K562 (cell line): ENCODE data around the gene NELL1. TPM values are rescaled to one million over a fixed set of nuclear protein-coding genes. Genes with fewer than 3 reads are reported as not detected.

Experiments used
- ATAC-seq: fragments of 200-7000 bp; cut with Tn5 transposase; 3 replicates; pipeline ENCODE4 v1.9.1; 2020; ENCODE audit warnings: moderate library complexity
- BruUV-seq: library from RNA; stranded (reverse); fragments of 400-500 nt; replicated peaks from 2 replicates; lab custom pipeline; 2021; lab: Mats Ljungman, UMichigan
- CTCF ChIA-PET: fragments of 300-600 bp; formaldehyde crosslinking; extraction: SDS; loops from one replicate; lab custom pipeline; 2021; ENCODE audit warnings: low intra/inter-chr PET ratio; lab: Yijun Ruan, JAX
- POLR2A ChIA-PET: fragments of 300-600, 350-650 bp; sonication (Branson Sonifier 250); formaldehyde crosslinking; extraction: SDS; loops from one replicate; lab custom pipeline; 2021; ENCODE audit warnings: antibody characterized with exemption, inconsistent platforms; lab: Yijun Ruan, JAX
- DNase-seq, 4 experiments: peaks; one replicate each; pipeline versions ENCODE4 v3.0.0 to v3.0.0-alpha.2; 2011 to 2018; ENCODE audit warnings: low spot score in 3 of 4, mixed read lengths in 3 of 4; ENCODE audit errors: extremely low read depth in 1 of 4
- FAIRE-seq: peaks from 2 replicates; lab custom pipeline; 2011; peaks lifted over from hg19 to GRCh38; lab: Jason Lieb, UNC
- H2AFZ ChIP-seq: 2 replicates; pipeline ENCODE4 v1.6.0; 2011; ENCODE audit warnings: low read depth, low read length, control low read depth, inconsistent platforms
- H3K27ac ChIP-seq: fragments of 200-600 bp; 3 replicates; pipeline ENCODE4 v1.8.0; 2011; ENCODE audit warnings: low read depth, mild to moderate bottlenecking, control low read depth, inconsistent platforms, low read length, moderate library complexity, mixed read lengths; ENCODE audit errors: extremely low read depth
- H3K27me3 ChIP-seq, 2 experiments: fragments of 300-600 bp in 1 of 2; 2 replicates in 1 of 2; 3 replicates in 1 of 2; pipeline versions ENCODE4 v1.6.0 to v1.8.0; 2011; ENCODE audit warnings: inconsistent platforms in 2 of 2, low read length in 2 of 2, mild to moderate bottlenecking in 1 of 2, mixed read lengths in 1 of 2, moderate library complexity in 1 of 2; ENCODE audit not compliant: control insufficient read depth in 2 of 2, insufficient read depth in 2 of 2
- H3K36me3 ChIP-seq: fragments of 300-600 bp; 3 replicates; pipeline ENCODE4 v1.8.0; 2011; ENCODE audit warnings: mild to moderate bottlenecking, low read length, inconsistent platforms; ENCODE audit not compliant: control insufficient read depth, insufficient read depth
- H3K4me1 ChIP-seq, 2 experiments: fragments of 200-600 bp in 1 of 2; replicated peaks in 1 of 2; 2 replicates in 1 of 2; 3 replicates in 1 of 2; pipeline versions ENCODE4 v1.5.1 to v1.8.0; 2011; ENCODE audit warnings: inconsistent platforms in 2 of 2, low read length in 2 of 2, mild to moderate bottlenecking in 1 of 2, mixed read lengths in 1 of 2, moderate library complexity in 1 of 2; ENCODE audit not compliant: control insufficient read depth in 2 of 2, insufficient read depth in 2 of 2
- H3K4me2 ChIP-seq: 2 replicates; pipeline ENCODE4 v1.6.1; 2011; ENCODE audit warnings: low read length, control low read depth, inconsistent platforms, mixed read lengths; ENCODE audit not compliant: insufficient read depth
- H3K4me3 ChIP-seq: fragments of 200-600 bp; sonication (generic), shearing (Covaris generic); 2 replicates; pipeline ENCODE4 v1.5.1; 2016; ENCODE audit warnings: control low read depth, inconsistent platforms
- H3K79me2 ChIP-seq: fragments of 200-600 bp; 3 replicates; pipeline ENCODE4 v1.8.0; 2011; ENCODE audit warnings: low read length, inconsistent platforms; ENCODE audit not compliant: control insufficient read depth, insufficient read depth
- H3K9ac ChIP-seq, 2 experiments: 2 replicates each; pipeline versions ENCODE4 v1.6.0 to v1.6.1; 2011; ENCODE audit warnings: low read depth in 2 of 2, low read length in 2 of 2, control low read depth in 1 of 2, inconsistent platforms in 1 of 2, mild to moderate bottlenecking in 1 of 2, mixed read lengths in 1 of 2; ENCODE audit not compliant: insufficient read depth in 1 of 2
- H3K9me1 ChIP-seq: one replicate; pipeline ENCODE4 v1.6.0; 2011; ENCODE audit warnings: inconsistent platforms, mild to moderate bottlenecking, low read length, moderate library complexity; ENCODE audit not compliant: control insufficient read depth, insufficient read depth
- H3K9me3 ChIP-seq: replicated peaks from 2 replicates; pipeline ENCODE4 v1.5.1; 2011; ENCODE audit warnings: low read depth, low read length, inconsistent platforms; ENCODE audit not compliant: control insufficient read depth, insufficient read depth
- H4K20me1 ChIP-seq: replicated peaks from 2 replicates; pipeline ENCODE4 v1.6.1; 2011; ENCODE audit warnings: low read length, inconsistent platforms, mixed read lengths; ENCODE audit not compliant: control insufficient read depth, insufficient read depth
- CBFA2T3 ChIP-seq: fragments of 450-650 bp; IDR thresholded peaks from 2 replicates; pipeline ENCODE4 v1.6.1; 2017
- CBX8 ChIP-seq: fragments of 200-600 bp; sonication (generic); IDR thresholded peaks from 2 replicates; pipeline ENCODE4 v1.6.1; 2012; ENCODE audit warnings: borderline replicate concordance, mixed run types, low read depth, mild to moderate bottlenecking, moderate library complexity, mixed read lengths, low read length, control low read depth, inconsistent platforms; ENCODE audit not compliant: poor library complexity, severe bottlenecking; ENCODE audit errors: extremely low read depth
- FOXO4 ChIP-seq: fragments of 450-650 bp; formaldehyde crosslinking; IDR thresholded peaks from 2 replicates; pipeline ENCODE4 v1.4.0; 2020; ENCODE audit warnings: mild to moderate bottlenecking, moderate library complexity
- POU5F1 ChIP-seq: fragments of 150-350 bp; IDR thresholded peaks from 2 replicates; pipeline ENCODE4 v1.6.1; 2014; ENCODE audit warnings: borderline replicate concordance, low read length, low read depth, mild to moderate bottlenecking; ENCODE audit not compliant: partially characterized antibody
- SIN3B ChIP-seq: fragments of 450-650 bp; IDR thresholded peaks from 2 replicates; pipeline ENCODE4 v1.6.1; 2017; ENCODE audit warnings: low read depth, mild to moderate bottlenecking, moderate library complexity
- SREBF1 ChIP-seq: fragments of 150-350 bp; IDR thresholded peaks from 2 replicates; pipeline ENCODE4 v1.6.1; 2014; ENCODE audit warnings: antibody characterized with exemption, low read depth, low read length, borderline replicate concordance
- TBP ChIP-seq: optimal IDR thresholded peaks from 2 replicates; pipeline ENCODE3; 2011; ENCODE audit warnings: low read depth, low read length, improper control_type of control experiment
- TCF7L2 ChIP-seq: fragments of 150-350 bp; IDR thresholded peaks from 2 replicates; pipeline ENCODE4 v1.6.1; 2016; ENCODE audit warnings: low read depth, mild to moderate bottlenecking, low read length, moderate library complexity
- TRIM28 ChIP-seq: fragments of 450-650 bp; IDR thresholded peaks from 2 replicates; pipeline ENCODE4 v1.6.1; 2017
- ZFPM2 ChIP-seq: fragments of 250-450 bp; sonication (Bioruptor Pico); IDR thresholded peaks from 2 replicates; pipeline ENCODE4 v1.5.1; 2022; ENCODE audit warnings: mild to moderate bottlenecking
- ZNF212 ChIP-seq: fragments of 450-650 bp; formaldehyde crosslinking; IDR thresholded peaks from 2 replicates; pipeline ENCODE4 v1.4.0; 2020; ENCODE audit warnings: mild to moderate bottlenecking
- ZNF583 ChIP-seq: fragments of 250-450 bp; sonication (Bioruptor Pico); IDR thresholded peaks from 2 replicates; pipeline ENCODE4 v1.4.0; 2020
- WGBS: fragments of 100-300 bp; shearing (Covaris generic); methylation state at CpG from one replicate; pipeline ENCODE4 v1.1.6; 2016; ENCODE audit warnings: low coverage, mixed read lengths; ENCODE audit not compliant: insufficient coverage; ENCODE audit errors: missing lambda C conversion rate; 5-methylcytosine and 5-hydroxymethylcytosine counted together
- in situ Hi-C: fragments of 300-500 bp; cut with MboI; formaldehyde crosslinking; loops from 4 replicates; pipeline ENCODE4 v1.15.0; 2018; ENCODE audit warnings: inconsistent platforms, mixed read lengths
- intact Hi-C: fragments of 100-400 bp; cut with micrococcal nuclease; formaldehyde crosslinking; loops from 2 replicates; pipeline ENCODE4 v1.14.2; 2022
- polyA plus RNA-seq, 8 experiments: library from polyadenylated mRNA; depleted of rRNA in 4 of 8; stranded (reverse) in 5 of 8; unstranded in 3 of 8; fragments of >200 nt; fragmentation: Nextera tagmentation in 2 of 8; fragmentation: Illumina TruSeq in 1 of 8; extraction: Ambion mirVana in 2 of 8; extraction: Trizol in 1 of 8; gene quantifications; 2 replicates each; pipeline versions ENCODE4 v1.2.1 to v1.2.3, GENCODE V29; 2011 to 2014; ENCODE audit warnings: inconsistent platforms in 1 of 8, missing spikeins in 1 of 8
- total RNA-seq, 7 experiments: library from RNA; depleted of rRNA in 6 of 7; stranded (reverse); fragments of >200 nt in 6 of 7; fragmentation: Illumina TruSeq in 2 of 7; extraction: Trizol in 2 of 7; gene quantifications; 2 replicates each; pipeline versions ENCODE4 v1.2.1 to v1.2.3, GENCODE V29; 2011 to 2021; ENCODE audit warnings: low replicate concordance in 1 of 7
- TF ChIP-seq, protein P1 (sequence below): sonication (generic); formaldehyde crosslinking; IDR thresholded peaks from 2 replicates; pipeline ENCODE4 v1.8.0; 2022; ENCODE audit warnings: mild to moderate bottlenecking, missing genetic modification reagents, borderline replicate concordance
- TF ChIP-seq, protein P2 (sequence below): fragments of 150-350 bp; IDR thresholded peaks from 2 replicates; pipeline ENCODE4 v1.6.1; 2014; ENCODE audit warnings: low read depth, mild to moderate bottlenecking, low read length, borderline replicate concordance

Gene NELL1
- total and polyA plus RNA-seq, 9 of the 15 experiments (the other 6 are each of a cell fraction or from before 2014, with no cell fraction given), result not detected

DNA sequence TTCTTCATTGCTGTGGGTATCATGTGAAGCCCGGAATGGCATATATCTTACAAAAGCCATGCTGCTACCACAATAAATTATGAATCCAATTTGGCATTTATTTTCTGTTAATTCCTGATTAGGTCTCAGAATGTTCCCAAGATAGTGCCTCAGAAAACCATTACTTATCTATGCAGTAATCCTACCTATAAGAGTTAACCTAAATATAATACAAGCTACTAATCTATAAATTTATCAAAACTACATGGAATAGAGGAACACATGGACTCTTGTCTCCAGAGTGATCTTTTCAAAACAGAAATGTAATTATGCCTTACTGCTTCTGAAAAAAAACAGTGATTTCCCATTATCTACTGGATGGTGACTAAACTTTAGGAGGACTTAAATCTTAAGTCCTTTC is 835.7 kb downstream of the NELL1 start:
- DNase-seq (no peak), FAIRE-seq (no peak), ATAC-seq (no peak)
- 0% methylated on average over 1 of the region's 1 CpG for WGBS
- CTCF ChIA-PET, result no interaction called here
- Histone ChIP-seq H4K20me1 (no peaks in the 10 kb centered on the region), H3K27me3 (no peaks in the 10 kb centered on the region), H3K4me1 (no peaks in the 10 kb centered on the region), H3K9me3 (no peaks in the 10 kb centered on the region), H3K4me2 (no peak overlapping the region), H3K79me2 (no peaks in the 10 kb centered on the region), H2AFZ (no peak overlapping the region), H3K9me1 (no peaks in the 10 kb centered on the region), H3K9ac (no peak overlapping the region), H3K4me3 (no peak overlapping the region)
- in situ Hi-C loops, result no loop called here
- intact Hi-C loops, result no loop called here
- no TSS peak for BruUV-seq
- POLR2A ChIA-PET, result no interaction called here
- TF ChIP-seq CBFA2T3 (no peak), TRIM28 (no peak), ZFPM2 (no peak), TCF7L2 (no peak), ZNF583 (CRISPR knock-in tag) (no peak), FOXO4 (CRISPR knock-in tag) (no peak), SREBF1 (no peak), TBP (no peak), SIN3B (no peak), CBX8 (no peak), ZNF212 (CRISPR knock-in tag) (no peak), POU5F1 (no peak)
- TF ChIP-seq, protein P1, sequence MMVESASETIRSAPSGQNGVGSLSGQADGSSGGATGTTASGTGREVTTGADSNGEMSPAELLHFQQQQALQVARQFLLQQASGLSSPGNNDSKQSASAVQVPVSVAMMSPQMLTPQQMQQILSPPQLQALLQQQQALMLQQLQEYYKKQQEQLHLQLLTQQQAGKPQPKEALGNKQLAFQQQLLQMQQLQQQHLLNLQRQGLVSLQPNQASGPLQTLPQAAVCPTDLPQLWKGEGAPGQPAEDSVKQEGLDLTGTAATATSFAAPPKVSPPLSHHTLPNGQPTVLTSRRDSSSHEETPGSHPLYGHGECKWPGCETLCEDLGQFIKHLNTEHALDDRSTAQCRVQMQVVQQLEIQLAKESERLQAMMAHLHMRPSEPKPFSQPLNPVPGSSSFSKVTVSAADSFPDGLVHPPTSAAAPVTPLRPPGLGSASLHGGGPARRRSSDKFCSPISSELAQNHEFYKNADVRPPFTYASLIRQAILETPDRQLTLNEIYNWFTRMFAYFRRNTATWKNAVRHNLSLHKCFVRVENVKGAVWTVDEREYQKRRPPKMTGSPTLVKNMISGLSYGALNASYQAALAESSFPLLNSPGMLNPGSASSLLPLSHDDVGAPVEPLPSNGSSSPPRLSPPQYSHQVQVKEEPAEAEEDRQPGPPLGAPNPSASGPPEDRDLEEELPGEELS, result no peak
- TF ChIP-seq, protein P2, sequence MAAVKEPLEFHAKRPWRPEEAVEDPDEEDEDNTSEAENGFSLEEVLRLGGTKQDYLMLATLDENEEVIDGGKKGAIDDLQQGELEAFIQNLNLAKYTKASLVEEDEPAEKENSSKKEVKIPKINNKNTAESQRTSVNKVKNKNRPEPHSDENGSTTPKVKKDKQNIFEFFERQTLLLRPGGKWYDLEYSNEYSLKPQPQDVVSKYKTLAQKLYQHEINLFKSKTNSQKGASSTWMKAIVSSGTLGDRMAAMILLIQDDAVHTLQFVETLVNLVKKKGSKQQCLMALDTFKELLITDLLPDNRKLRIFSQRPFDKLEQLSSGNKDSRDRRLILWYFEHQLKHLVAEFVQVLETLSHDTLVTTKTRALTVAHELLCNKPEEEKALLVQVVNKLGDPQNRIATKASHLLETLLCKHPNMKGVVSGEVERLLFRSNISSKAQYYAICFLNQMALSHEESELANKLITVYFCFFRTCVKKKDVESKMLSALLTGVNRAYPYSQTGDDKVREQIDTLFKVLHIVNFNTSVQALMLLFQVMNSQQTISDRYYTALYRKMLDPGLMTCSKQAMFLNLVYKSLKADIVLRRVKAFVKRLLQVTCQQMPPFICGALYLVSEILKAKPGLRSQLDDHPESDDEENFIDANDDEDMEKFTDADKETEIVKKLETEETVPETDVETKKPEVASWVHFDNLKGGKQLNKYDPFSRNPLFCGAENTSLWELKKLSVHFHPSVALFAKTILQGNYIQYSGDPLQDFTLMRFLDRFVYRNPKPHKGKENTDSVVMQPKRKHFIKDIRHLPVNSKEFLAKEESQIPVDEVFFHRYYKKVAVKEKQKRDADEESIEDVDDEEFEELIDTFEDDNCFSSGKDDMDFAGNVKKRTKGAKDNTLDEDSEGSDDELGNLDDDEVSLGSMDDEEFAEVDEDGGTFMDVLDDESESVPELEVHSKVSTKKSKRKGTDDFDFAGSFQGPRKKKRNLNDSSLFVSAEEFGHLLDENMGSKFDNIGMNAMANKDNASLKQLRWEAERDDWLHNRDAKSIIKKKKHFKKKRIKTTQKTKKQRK, result no peak
- TF ChIP-seq, all 486 proteins: peak for 0
- Histone ChIP-seq H3K27ac (no peak overlapping the region), H3K36me3 (no peaks in the 10 kb centered on the region)
